Ovary (tissue), 3 donors: Measurements from ENCODE around the gene GET4.

Source experiments
- CTCF ChIP-seq, 3 donors: fragments of 450-650 bp in 2 of 3; fragments of 200-600 bp in 1 of 3; IDR thresholded peaks; one replicate each; pipeline versions ENCODE4 v1.5.1 to v1.8.0; 2016 to 2022; ENCODE audit warnings: antibody characterized with exemption in 3 of 3, mild to moderate bottlenecking in 1 of 3
- EP300 ChIP-seq: sonication (generic); formaldehyde crosslinking; IDR thresholded peaks from one replicate; pipeline ENCODE4 v1.6.1; 2017; ENCODE audit warnings: antibody characterized with exemption
- POLR2A ChIP-seq: fragments of 450-650 bp; IDR thresholded peaks from one replicate; pipeline ENCODE4 v1.6.1; 2017; ENCODE audit warnings: antibody characterized with exemption, mild to moderate bottlenecking, moderate library complexity
- donor health status: DM: no; HTN: no; CAD: no.

- TF ChIP-seq EP300 (no peak), CTCF (IDR thresholded peaks at IDR 0.05) (no peak), POLR2A (no peak)
Observed at GRCh38 chr7:856444-857095, 19.8 kb upstream of the GET4 start.
